22Rv1 (cell line): Measurements from ENCODE around the gene WDR27.

Source experiments
- ZFX ChIP-seq: fragments of 450-650 bp; IDR thresholded peaks from 2 replicates; pipeline ENCODE4 v1.6.1; 2017; ENCODE audit warnings: antibody characterized with exemption, borderline replicate concordance
- TF ChIP-seq, protein P1 (sequence below): fragments of 450-650 bp; IDR thresholded peaks from 2 replicates; pipeline ENCODE4 v1.5.1; 2017; ENCODE audit warnings: mild to moderate bottlenecking

DNA sequence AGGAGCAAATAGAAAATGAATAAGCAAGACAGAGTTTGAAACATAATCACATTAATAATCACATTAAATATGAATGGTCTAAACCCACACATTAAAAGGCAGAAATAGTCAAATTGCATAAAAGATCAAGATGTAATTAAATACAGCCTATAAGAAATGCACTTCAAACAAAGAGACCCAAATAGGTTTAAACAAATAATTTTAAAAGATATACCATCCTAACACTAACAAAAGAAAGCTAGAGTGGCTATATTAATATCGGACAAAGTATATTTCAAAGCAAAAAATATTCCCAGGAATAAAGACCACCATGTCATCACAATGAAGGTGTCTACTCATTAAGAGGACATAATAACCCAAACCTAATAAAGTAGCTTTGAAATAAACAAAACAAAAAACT is 140.2 kb downstream of the WDR27 start:
- TF ChIP-seq, protein P1, sequence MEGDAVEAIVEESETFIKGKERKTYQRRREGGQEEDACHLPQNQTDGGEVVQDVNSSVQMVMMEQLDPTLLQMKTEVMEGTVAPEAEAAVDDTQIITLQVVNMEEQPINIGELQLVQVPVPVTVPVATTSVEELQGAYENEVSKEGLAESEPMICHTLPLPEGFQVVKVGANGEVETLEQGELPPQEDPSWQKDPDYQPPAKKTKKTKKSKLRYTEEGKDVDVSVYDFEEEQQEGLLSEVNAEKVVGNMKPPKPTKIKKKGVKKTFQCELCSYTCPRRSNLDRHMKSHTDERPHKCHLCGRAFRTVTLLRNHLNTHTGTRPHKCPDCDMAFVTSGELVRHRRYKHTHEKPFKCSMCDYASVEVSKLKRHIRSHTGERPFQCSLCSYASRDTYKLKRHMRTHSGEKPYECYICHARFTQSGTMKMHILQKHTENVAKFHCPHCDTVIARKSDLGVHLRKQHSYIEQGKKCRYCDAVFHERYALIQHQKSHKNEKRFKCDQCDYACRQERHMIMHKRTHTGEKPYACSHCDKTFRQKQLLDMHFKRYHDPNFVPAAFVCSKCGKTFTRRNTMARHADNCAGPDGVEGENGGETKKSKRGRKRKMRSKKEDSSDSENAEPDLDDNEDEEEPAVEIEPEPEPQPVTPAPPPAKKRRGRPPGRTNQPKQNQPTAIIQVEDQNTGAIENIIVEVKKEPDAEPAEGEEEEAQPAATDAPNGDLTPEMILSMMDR, result no peak
- no peak for TF ChIP-seq ZFX
